Lung (tissue), 12 donors: ENCODE measurements around the gene PIRT. TPM values are rescaled to one million over a fixed set of nuclear protein-coding genes. Genes with fewer than 3 reads are reported as not detected.

Experiments
- ATAC-seq: fragments of 200-7000 bp; cut with Tn5 transposase; one replicate; pipeline ENCODE4 v1.9.1; 2020; ENCODE audit warnings: moderate number of reproducible peaks; ENCODE audit not compliant: insufficient read depth, low FRiP score
- DNase-seq, 3 donors: peaks; one replicate each; pipeline ENCODE4 v3.0.0-alpha.2; 2013 to 2017
- H3K27ac ChIP-seq, 2 donors: one replicate each; pipeline ENCODE4 v1.5.1; 2013; ENCODE audit warnings: mild to moderate bottlenecking in 2 of 2, moderate library complexity in 2 of 2, control low read depth in 1 of 2, inconsistent platforms in 1 of 2, low read depth in 1 of 2, low read length in 1 of 2
- H3K27me3 ChIP-seq, 3 donors: one replicate each; pipeline ENCODE4 v1.5.1; 2013; ENCODE audit warnings: low read length in 2 of 3; ENCODE audit not compliant: control insufficient read depth in 3 of 3, insufficient read depth in 3 of 3
- H3K36me3 ChIP-seq, 4 donors: one replicate each; pipeline ENCODE4 v1.5.1; 2013; ENCODE audit warnings: low read length in 4 of 4, mild to moderate bottlenecking in 1 of 4, moderate library complexity in 1 of 4; ENCODE audit not compliant: control insufficient read depth in 4 of 4, insufficient read depth in 4 of 4
- H3K4me1 ChIP-seq, 5 donors: one replicate each; pipeline ENCODE4 v1.5.1; 2013; ENCODE audit warnings: low read length in 5 of 5, mild to moderate bottlenecking in 2 of 5, moderate library complexity in 1 of 5; ENCODE audit not compliant: control insufficient read depth in 5 of 5, insufficient read depth in 5 of 5
- H3K4me3 ChIP-seq: one replicate; pipeline ENCODE4 v1.5.1; 2013; ENCODE audit warnings: mild to moderate bottlenecking, control low read depth, moderate library complexity
- H3K9ac ChIP-seq, 2 donors: one replicate each; pipeline ENCODE4 v1.5.1; 2013; ENCODE audit warnings: low read length in 2 of 2, control low read depth in 1 of 2; ENCODE audit not compliant: insufficient read depth in 1 of 2
- H3K9me3 ChIP-seq, 4 donors: one replicate each; pipeline ENCODE4 v1.5.1; 2013; ENCODE audit warnings: low read length in 3 of 4, mild to moderate bottlenecking in 1 of 4, moderate library complexity in 1 of 4; ENCODE audit not compliant: control insufficient read depth in 4 of 4, insufficient read depth in 3 of 4
- CTCF ChIP-seq: IDR thresholded peaks from 2 replicates; pipeline ENCODE4 v1.5.1; 2012; ENCODE audit warnings: mild to moderate bottlenecking; ENCODE audit errors: control extremely low read depth, extremely low read depth
- WGBS, 2 donors: extraction: QIAGEN DNeasy Blood & Tissue Kit; methylation state at CpG; one replicate each; pipeline ENCODE4 v1.1.7; 2013; 5-methylcytosine and 5-hydroxymethylcytosine counted together
- polyA plus RNA-seq, 2 donors: library from polyadenylated mRNA; stranded (reverse); fragments of 200-250 nt; gene quantifications; one replicate each; pipeline ENCODE4 v1.2.1, GENCODE V29; 2013
- total RNA-seq, 2 donors: library from RNA; depleted of rRNA in 1 of 2; stranded (reverse); fragments of >200 nt in 1 of 2; gene quantifications; one replicate each; pipeline ENCODE4 v1.2.1, GENCODE V29; 2014 to 2021
- donor health status: control.
- donor health status: control.
- donor health status: Bipolar disorder and iron deficiency.
- donor health status: healthy.
- donor health status: DM: yes; HTN: yes; CAD: no.

Gene PIRT
- total and polyA plus RNA-seq, 4 donors, result 0.26 TPM; not detected in 3

GRCh38 chr17:10777890-10778289 is 60.0 kb downstream of the PIRT start:
- H3K4me3 ChIP-seq, result no peak overlapping the region
- no peaks in the 10 kb centered on the region for H3K36me3 ChIP-seq
- H3K27ac ChIP-seq, result no peak overlapping the region
- no peak overlapping the region for H3K9ac ChIP-seq
- peaks cover 0 to 5% (median 0%) of the 10 kb centered on the region in 4 donors for H3K9me3 ChIP-seq
- TF ChIP-seq CTCF, result no peak
- no peak for ATAC-seq
- no peaks in the 10 kb centered on the region for H3K27me3 ChIP-seq
- WGBS, 2 donors, result 61 to 79% methylated on average over 6 of the region's 6 CpGs
- DNase-seq, result no peak
- H3K4me1 ChIP-seq, result peaks cover 0 to 5% (median 0%) of the 10 kb centered on the region in 5 donors

- WGBS, 2 donors, result 89 to 92% methylated on average over 11 of the region's 11 CpGs
- no peak for ATAC-seq
- H3K27me3 ChIP-seq, result no peaks in the 10 kb centered on the region
These were observed 60.6 kb downstream of the PIRT start for GRCh38 chr17:10777131-10777807.

GRCh38 chr17:10776381-10776780 is 61.5 kb downstream of the PIRT start:
- no peak for DNase-seq
- Histone ChIP-seq H3K36me3 (no peaks in the 10 kb centered on the region), H3K27me3 (no peaks in the 10 kb centered on the region), H3K4me3 (no peak overlapping the region), H3K9me3 (peaks cover 0 to 8% (median 0%) of the 10 kb centered on the region in 4 donors), H3K4me1 (peaks cover 0 to 6% (median 0%) of the 10 kb centered on the region in 5 donors), H3K9ac (no peak overlapping the region), H3K27ac (no peak overlapping the region)
- ATAC-seq, result no peak
- whole genome bisulfite sequencing, 2 donors, result 22 to 46% methylated on average over 2 of the region's 2 CpGs
- no peak for TF ChIP-seq CTCF

More at GRCh38 chr17:10777131-10777807, 60.6 kb downstream of the PIRT start:
- no peaks in the 10 kb centered on the region for H3K36me3 ChIP-seq
- peaks cover 0 to 6% (median 0%) of the 10 kb centered on the region in 5 donors for H3K4me1 ChIP-seq
- no peak overlapping the region for H3K4me3 ChIP-seq
- H3K27ac ChIP-seq, result no peak overlapping the region
- H3K9me3 ChIP-seq, result peaks cover 0 to 8% (median 0%) of the 10 kb centered on the region in 4 donors
- no peak for DNase-seq
- TF ChIP-seq CTCF, result no peak
- H3K9ac ChIP-seq, result no peak overlapping the region
